ENCODE results near the gene DNAJC8. TPM values are rescaled to one million over a fixed set of nuclear protein-coding genes. Genes with fewer than 3 reads are reported as not detected.

The DNAJC8 gene
- total and polyA plus RNA-seq, 10 of the 15 experiments (the other 5 are each of a cell fraction or from before 2014, with no cell fraction given) = 91.2 to 296 (median 152) TPM

DNA sequence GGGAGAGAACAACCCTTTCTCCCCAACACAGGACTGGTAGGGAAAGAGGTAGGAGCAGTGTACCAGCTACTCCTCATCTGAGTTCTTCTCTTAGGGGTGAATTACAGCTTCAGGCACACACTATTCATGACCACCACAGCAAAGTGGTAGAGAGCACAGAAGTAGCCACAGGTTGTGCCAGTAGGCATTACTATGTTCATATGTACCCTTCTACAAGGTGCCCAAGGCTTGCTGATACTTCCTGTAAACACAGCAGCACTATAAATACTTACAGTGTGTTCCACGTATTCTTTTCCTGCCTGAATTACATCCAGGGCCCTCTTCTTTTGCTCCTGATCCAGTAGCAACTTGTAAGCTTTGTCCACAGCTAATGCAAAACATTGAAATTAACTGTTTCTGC is 23.1 kb downstream of the DNAJC8 start:
- ChIA-PET RAD21 (ENCODE audit: unreplicated experiment) (interaction anchor here (0.7 to 7.5 kb wide), 40 partner anchors 8 to 667 kb away, joined by 3 to 207 read pairs (median 5); partner anchors contain the start of genes EYA3, PTAFR and THEMIS2), SMC1A (ENCODE audit: uncharacterized antibody, unreplicated experiment) (interaction anchor here (0.6 to 22.7 kb wide), 42 partner anchors 8 to 371 kb away, joined by 3 to 445 read pairs (median 6); partner anchors contain the start of genes EYA3 and PTAFR), CTCF (interaction anchor here (0.6 to 10.1 kb wide), 45 partner anchors 8 to 351 kb away, joined by 3 to 317 read pairs (median 6); partner anchors contain the start of genes ATP5IF1, DNAJC8, EYA3 and PTAFR), POLR2A (interaction anchor here (0.5 to 2.7 kb wide), 12 partner anchors 8 to 346 kb away, joined by 3 to 15 read pairs (median 3); partner anchors contain the start of gene EYA3)
- intact Hi-C loops (cut with micrococcal nuclease; ENCODE audit: unreplicated experiment) = loop anchor here (1.0 to 10.0 kb wide), 3 partner anchors 37 to 195 kb away; no protein-coding TSS in a partner anchor
- in situ Hi-C loops (cut with MboI) = loop anchor here (5.0 kb wide), 1 partner anchor 117 kb away; no protein-coding TSS in a partner anchor
- H3K9ac ChIP-seq (ENCODE audit: control insufficient read depth, insufficient read depth, low read length) = no peak overlapping the region
- no peak overlapping the region for H2AFZ ChIP-seq (ENCODE audit: control insufficient read depth, low read depth, low read length)
- no TSS peak for BruUV-seq (replicated peaks)
- no peaks in the 10 kb centered on the region for H3K79me2 ChIP-seq (ENCODE audit: control insufficient read depth, insufficient read depth, low read length)
- peak; percentile 27; the same call in 2 of the 3 replicates for ATAC-seq
- FAIRE-seq = no peak
- H3K9me3 ChIP-seq (replicated peaks; ENCODE audit: control insufficient read depth, insufficient read depth, low read length) = no peaks in the 10 kb centered on the region
- DNase-seq (ENCODE audit: low read depth, low spot score) = no peak
- H3K36me3 ChIP-seq (ENCODE audit: control insufficient read depth in 2 of 2, insufficient read depth in 2 of 2, low read length in 1 of 2) = peaks cover 3 to 26% of the 10 kb centered on the region in 2 experiments; a peak in 3 of 4 replicates
- H3K4me3 ChIP-seq = no peak overlapping the region
- H3K27ac ChIP-seq (ENCODE audit: control insufficient read depth, insufficient read depth) = no peak overlapping the region
- WGBS (ENCODE audit: insufficient coverage, insufficient replicate concordance, low lambda C conversion rate, missing lambda C conversion rate) = 0% methylated on average over 1 of the region's 1 CpG
- H3K4me1 ChIP-seq (ENCODE audit: control insufficient read depth, insufficient read depth, low read length) = no peaks in the 10 kb centered on the region
- no peaks in the 10 kb centered on the region for H3K27me3 ChIP-seq (replicated peaks in 1 of 2; ENCODE audit: control insufficient read depth in 2 of 2, insufficient read depth in 2 of 2, low read length in 1 of 2)
- H4K20me1 ChIP-seq (ENCODE audit: control insufficient read depth, insufficient read depth) = no peaks in the 10 kb centered on the region
- H3K4me2 ChIP-seq (ENCODE audit: control insufficient read depth, insufficient read depth) = no peak overlapping the region
- TF ChIP-seq IKZF1 (conservative IDR thresholded peaks at IDR 0.05) (no peak), SPI1 (IDR thresholded peaks at IDR 0.05; ENCODE audit: borderline replicate concordance, insufficient read depth, low read depth, low read length) (no peak), ZNF207 (IDR thresholded peaks at IDR 0.05; ENCODE audit: borderline replicate concordance) (no peak), YBX1 (IDR thresholded peaks at IDR 0.05) (no peak), MYB (IDR thresholded peaks at IDR 0.05; ENCODE audit: borderline replicate concordance, low read depth, low read length) (no peak), CBX5 (IDR thresholded peaks at IDR 0.05; ENCODE audit: low read depth) (no peak), GABPA (IDR thresholded peaks at IDR 0.05; ENCODE audit: low read depth) (no peak), ASH2L (IDR thresholded peaks at IDR 0.05; ENCODE audit: borderline replicate concordance, low read depth) (no peak), RBBP5 (conservative IDR thresholded peaks at IDR 0.05) (no peak), MTA2 (IDR thresholded peaks at IDR 0.05; ENCODE audit: low read depth) (no peak), HCFC1 (IDR thresholded peaks at IDR 0.05; ENCODE audit: low read length) (no peak), NR2C2 (IDR thresholded peaks at IDR 0.05; ENCODE audit: borderline replicate concordance, control insufficient read depth, insufficient read length, low read depth) (no peak)
- TF ChIP-seq, protein P1, sequence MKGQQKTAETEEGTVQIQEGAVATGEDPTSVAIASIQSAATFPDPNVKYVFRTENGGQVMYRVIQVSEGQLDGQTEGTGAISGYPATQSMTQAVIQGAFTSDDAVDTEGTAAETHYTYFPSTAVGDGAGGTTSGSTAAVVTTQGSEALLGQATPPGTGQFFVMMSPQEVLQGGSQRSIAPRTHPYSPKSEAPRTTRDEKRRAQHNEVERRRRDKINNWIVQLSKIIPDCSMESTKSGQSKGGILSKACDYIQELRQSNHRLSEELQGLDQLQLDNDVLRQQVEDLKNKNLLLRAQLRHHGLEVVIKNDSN (IDR thresholded peaks at IDR 0.05; ENCODE audit: borderline replicate concordance, extremely low read length, insufficient read depth, low read depth, low read length) = no peak
- TF ChIP-seq, protein P2, sequence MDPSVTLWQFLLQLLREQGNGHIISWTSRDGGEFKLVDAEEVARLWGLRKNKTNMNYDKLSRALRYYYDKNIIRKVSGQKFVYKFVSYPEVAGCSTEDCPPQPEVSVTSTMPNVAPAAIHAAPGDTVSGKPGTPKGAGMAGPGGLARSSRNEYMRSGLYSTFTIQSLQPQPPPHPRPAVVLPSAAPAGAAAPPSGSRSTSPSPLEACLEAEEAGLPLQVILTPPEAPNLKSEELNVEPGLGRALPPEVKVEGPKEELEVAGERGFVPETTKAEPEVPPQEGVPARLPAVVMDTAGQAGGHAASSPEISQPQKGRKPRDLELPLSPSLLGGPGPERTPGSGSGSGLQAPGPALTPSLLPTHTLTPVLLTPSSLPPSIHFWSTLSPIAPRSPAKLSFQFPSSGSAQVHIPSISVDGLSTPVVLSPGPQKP (IDR thresholded peaks at IDR 0.05; ENCODE audit: low read depth, low read length) = no peak
- TF ChIP-seq, protein P3, sequence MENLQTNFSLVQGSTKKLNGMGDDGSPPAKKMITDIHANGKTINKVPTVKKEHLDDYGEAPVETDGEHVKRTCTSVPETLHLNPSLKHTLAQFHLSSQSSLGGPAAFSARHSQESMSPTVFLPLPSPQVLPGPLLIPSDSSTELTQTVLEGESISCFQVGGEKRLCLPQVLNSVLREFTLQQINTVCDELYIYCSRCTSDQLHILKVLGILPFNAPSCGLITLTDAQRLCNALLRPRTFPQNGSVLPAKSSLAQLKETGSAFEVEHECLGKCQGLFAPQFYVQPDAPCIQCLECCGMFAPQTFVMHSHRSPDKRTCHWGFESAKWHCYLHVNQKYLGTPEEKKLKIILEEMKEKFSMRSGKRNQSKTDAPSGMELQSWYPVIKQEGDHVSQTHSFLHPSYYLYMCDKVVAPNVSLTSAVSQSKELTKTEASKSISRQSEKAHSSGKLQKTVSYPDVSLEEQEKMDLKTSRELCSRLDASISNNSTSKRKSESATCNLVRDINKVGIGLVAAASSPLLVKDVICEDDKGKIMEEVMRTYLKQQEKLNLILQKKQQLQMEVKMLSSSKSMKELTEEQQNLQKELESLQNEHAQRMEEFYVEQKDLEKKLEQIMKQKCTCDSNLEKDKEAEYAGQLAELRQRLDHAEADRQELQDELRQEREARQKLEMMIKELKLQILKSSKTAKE (IDR thresholded peaks at IDR 0.05; ENCODE audit: low read depth, poor library complexity, severe bottlenecking) = no peak
- TF ChIP-seq, protein P4, sequence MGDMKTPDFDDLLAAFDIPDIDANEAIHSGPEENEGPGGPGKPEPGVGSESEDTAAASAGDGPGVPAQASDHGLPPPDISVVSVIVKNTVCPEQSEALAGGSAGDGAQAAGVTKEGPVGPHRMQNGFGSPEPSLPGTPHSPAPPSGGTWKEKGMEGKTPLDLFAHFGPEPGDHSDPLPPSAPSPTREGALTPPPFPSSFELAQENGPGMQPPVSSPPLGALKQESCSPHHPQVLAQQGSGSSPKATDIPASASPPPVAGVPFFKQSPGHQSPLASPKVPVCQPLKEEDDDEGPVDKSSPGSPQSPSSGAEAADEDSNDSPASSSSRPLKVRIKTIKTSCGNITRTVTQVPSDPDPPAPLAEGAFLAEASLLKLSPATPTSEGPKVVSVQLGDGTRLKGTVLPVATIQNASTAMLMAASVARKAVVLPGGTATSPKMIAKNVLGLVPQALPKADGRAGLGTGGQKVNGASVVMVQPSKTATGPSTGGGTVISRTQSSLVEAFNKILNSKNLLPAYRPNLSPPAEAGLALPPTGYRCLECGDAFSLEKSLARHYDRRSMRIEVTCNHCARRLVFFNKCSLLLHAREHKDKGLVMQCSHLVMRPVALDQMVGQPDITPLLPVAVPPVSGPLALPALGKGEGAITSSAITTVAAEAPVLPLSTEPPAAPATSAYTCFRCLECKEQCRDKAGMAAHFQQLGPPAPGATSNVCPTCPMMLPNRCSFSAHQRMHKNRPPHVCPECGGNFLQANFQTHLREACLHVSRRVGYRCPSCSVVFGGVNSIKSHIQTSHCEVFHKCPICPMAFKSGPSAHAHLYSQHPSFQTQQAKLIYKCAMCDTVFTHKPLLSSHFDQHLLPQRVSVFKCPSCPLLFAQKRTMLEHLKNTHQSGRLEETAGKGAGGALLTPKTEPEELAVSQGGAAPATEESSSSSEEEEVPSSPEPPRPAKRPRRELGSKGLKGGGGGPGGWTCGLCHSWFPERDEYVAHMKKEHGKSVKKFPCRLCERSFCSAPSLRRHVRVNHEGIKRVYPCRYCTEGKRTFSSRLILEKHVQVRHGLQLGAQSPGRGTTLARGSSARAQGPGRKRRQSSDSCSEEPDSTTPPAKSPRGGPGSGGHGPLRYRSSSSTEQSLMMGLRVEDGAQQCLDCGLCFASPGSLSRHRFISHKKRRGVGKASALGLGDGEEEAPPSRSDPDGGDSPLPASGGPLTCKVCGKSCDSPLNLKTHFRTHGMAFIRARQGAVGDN (IDR thresholded peaks at IDR 0.05) = no peak

All from GM12878 (cell line).